ENCODE measurements around the gene CUL3. TPM values are rescaled to one million over a fixed set of nuclear protein-coding genes. Genes with fewer than 3 reads are reported as not detected.

Gene CUL3
- total and polyA plus RNA-seq, 2 experiments from 2014 or later: 66.4 to 79.0 TPM

DNA sequence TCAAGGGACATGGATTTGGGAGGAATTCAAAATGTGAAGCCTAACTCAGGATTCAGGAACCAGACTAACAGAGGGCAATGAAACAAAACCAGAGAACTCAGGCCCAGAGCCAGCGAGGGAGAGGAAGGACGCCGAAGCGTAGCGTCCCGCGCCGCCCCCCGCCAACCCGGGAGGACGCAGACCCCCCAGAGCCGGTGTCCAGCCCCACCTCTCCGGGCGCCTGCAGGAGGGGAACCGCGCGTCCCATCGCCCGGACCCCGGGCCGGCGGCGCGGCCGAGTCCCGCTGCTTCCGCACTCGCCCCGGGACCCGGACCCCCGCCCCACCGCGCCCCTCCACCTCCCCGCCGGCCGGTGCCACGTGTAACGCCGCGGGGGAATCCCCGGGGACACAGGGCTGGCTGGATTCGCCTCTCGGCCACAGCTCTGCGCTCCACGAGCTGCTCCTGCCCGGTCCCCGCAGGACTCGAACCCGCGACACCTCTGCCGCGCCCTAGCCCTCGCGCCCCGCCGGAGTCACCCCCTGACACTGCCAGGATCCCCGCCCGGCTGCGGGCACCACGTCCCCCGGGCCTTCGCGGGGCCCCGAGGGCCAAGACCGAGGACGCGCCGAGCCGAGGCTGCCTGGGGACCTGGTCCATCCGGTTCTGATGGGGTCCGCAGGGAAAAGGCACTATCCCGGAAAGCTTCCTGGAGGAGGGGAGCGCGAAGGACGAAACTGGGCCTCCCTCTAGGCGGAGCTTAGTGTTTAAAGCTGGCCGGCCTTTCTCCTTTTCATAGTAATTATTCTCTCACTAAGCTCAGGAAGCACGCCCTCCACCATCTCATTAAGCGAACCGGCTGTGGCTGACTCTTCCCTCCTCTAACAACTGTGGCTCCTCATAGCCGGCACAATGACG, 142.8 kb downstream of the CUL3 start:
- 96% methylated on average over 35 of the region's 82 CpGs for WGBS (ENCODE audit: low lambda C conversion rate, missing lambda C conversion rate)
- H3K4me3 ChIP-seq: no peak overlapping the region
- H3K27me3 ChIP-seq: no peaks in the 10 kb centered on the region
- no peak overlapping the region for H2AFZ ChIP-seq
- H3K79me2 ChIP-seq: no peaks in the 10 kb centered on the region
- no peaks in the 10 kb centered on the region for H4K20me1 ChIP-seq (ENCODE audit: insufficient read depth, poor library complexity, severe bottlenecking)
- no peaks in the 10 kb centered on the region for H3K9me3 ChIP-seq (ENCODE audit: low read depth)
- no peak for TF ChIP-seq CTCF (IDR thresholded peaks at IDR 0.05; ENCODE audit: poor library complexity)
- TF ChIP-seq EZH2phosphoT487 (IDR thresholded peaks at IDR 0.05; ENCODE audit: low read depth, severe bottlenecking, unreplicated experiment): no peak
- TF ChIP-seq EZH2 (IDR thresholded peaks at IDR 0.05; ENCODE audit: borderline replicate concordance): no peak
- no peak overlapping the region for H3K4me2 ChIP-seq
- H3K4me1 ChIP-seq (ENCODE audit: insufficient read depth): no peaks in the 10 kb centered on the region
- no peaks in the 10 kb centered on the region for H3K9me2 ChIP-seq (replicated peaks; ENCODE audit: insufficient read depth)
- H3K27ac ChIP-seq: no peak overlapping the region
- H3K36me3 ChIP-seq (replicated peaks; ENCODE audit: insufficient read depth, low read depth): no peaks in the 10 kb centered on the region
- DNase-seq (ENCODE audit: low spot score): no peak

DNA sequence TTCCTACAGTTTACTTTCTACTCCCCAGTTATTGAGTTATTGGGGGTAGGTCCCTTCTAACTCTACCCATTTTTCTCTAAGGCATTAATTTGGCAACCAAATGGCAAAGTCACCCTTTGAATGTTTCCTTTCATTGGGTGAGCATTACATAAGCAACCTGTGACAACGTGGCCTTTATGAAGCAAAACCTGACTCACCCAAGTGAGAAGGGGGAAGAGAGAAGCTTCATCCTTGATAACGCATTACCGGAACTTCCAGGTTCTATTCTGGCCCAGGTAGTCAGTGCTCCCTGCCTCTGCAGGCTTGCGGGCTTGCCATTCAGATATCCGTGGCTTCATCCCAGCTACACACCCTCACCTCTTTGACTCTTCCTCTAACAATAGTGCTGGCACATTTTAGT, 144.2 kb downstream of the CUL3 start:
- Histone ChIP-seq H3K79me2 (no peaks in the 10 kb centered on the region), H3K4me3 (no peak overlapping the region), H3K27me3 (no peaks in the 10 kb centered on the region), H3K4me2 (no peak overlapping the region), H3K4me1 (ENCODE audit: insufficient read depth) (no peaks in the 10 kb centered on the region), H4K20me1 (ENCODE audit: insufficient read depth, poor library complexity, severe bottlenecking) (no peaks in the 10 kb centered on the region), H3K9me2 (replicated peaks; ENCODE audit: insufficient read depth) (no peaks in the 10 kb centered on the region), H3K27ac (no peak overlapping the region), H3K36me3 (replicated peaks; ENCODE audit: insufficient read depth, low read depth) (no peaks in the 10 kb centered on the region), H3K9me3 (ENCODE audit: low read depth) (no peaks in the 10 kb centered on the region), H2AFZ (no peak overlapping the region)
- DNase-seq (ENCODE audit: low spot score): no peak
- TF ChIP-seq CTCF (IDR thresholded peaks at IDR 0.05; ENCODE audit: poor library complexity) (no peak), EZH2phosphoT487 (IDR thresholded peaks at IDR 0.05; ENCODE audit: low read depth, severe bottlenecking, unreplicated experiment) (no peak), EZH2 (IDR thresholded peaks at IDR 0.05; ENCODE audit: borderline replicate concordance) (no peak)
- 91% methylated on average over 5 of the region's 5 CpGs for WGBS (ENCODE audit: low lambda C conversion rate, missing lambda C conversion rate)

DNA sequence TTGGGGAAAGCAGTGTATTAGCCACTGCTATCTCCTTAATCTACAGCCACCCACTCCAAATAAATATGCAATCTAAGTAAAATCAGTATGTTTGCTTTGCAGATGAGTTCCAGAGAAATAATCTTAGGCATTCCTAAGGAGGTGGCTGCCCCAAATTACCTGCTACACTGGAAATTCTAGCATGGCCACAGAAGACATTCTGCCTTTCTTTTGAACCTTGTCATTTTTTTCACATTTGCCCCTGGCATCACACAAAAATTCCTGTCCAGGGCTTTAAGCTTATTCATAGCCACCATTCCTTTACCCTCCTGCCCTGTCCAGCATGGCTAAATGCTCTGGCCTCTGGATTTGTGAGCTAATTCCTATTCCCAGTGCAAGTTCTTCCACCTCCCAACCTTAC, 146.4 kb downstream of the CUL3 start:
- H3K4me1 ChIP-seq (ENCODE audit: insufficient read depth): peaks cover 6% of the 10 kb centered on the region
- TF ChIP-seq EZH2 (IDR thresholded peaks at IDR 0.05; ENCODE audit: borderline replicate concordance): no peak
- no peak for TF ChIP-seq CTCF (IDR thresholded peaks at IDR 0.05; ENCODE audit: poor library complexity)
- no peak for TF ChIP-seq EZH2phosphoT487 (IDR thresholded peaks at IDR 0.05; ENCODE audit: low read depth, severe bottlenecking, unreplicated experiment)
- no peak overlapping the region for H3K4me3 ChIP-seq
- H3K79me2 ChIP-seq: no peaks in the 10 kb centered on the region
- no peaks in the 10 kb centered on the region for H3K36me3 ChIP-seq (replicated peaks; ENCODE audit: insufficient read depth, low read depth)
- no peak overlapping the region for H3K27ac ChIP-seq
- no peak overlapping the region for H2AFZ ChIP-seq
- H3K9me2 ChIP-seq (replicated peaks; ENCODE audit: insufficient read depth): no peaks in the 10 kb centered on the region
- no peak for DNase-seq (ENCODE audit: low spot score)
- no peaks in the 10 kb centered on the region for H4K20me1 ChIP-seq (ENCODE audit: insufficient read depth, poor library complexity, severe bottlenecking)
- no peak overlapping the region for H3K4me2 ChIP-seq
- no peaks in the 10 kb centered on the region for H3K9me3 ChIP-seq (ENCODE audit: low read depth)
- no peaks in the 10 kb centered on the region for H3K27me3 ChIP-seq

Measured in hepatocyte (in vitro differentiated cells).